Islet precursor cell (in vitro differentiated cells): ENCODE results near the gene CFAP54.
"Not testable (repeated sequence)": the region's sequence is repeated elsewhere in the genome, so short reads cannot be mapped to it uniquely, and the experiment has no call there.

Experiments
- DNase-seq: peaks from one replicate; pipeline ENCODE4 v3.0.0-alpha.2; 2018

Gene CFAP54

GRCh38 chr12:96635844-96636243 is 146.5 kb downstream of the CFAP54 start:
- peak; percentile 76 for DNase-seq

GRCh38 chr12:96636895-96637294 is 147.5 kb downstream of the CFAP54 start:
- no peak for DNase-seq

DNA sequence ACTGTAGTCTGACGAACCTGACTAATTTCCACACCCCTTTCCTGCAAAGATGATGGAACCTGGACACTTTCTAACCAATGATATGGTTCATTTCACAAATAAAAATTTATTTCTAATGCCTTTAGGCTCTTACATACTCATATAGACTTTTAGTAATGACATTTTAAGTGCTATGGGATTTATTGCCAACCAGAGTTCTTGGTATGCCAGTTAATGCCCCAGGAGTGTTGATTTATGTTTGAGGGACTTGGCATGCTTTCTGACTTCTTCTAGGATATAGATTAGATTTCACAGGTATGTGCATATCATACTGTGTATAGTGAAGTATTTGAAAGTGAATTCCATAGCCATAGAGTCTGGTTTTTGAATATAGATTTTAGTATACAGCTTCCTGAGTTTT is 159.5 kb downstream of the CFAP54 start:
- no peak for DNase-seq

GRCh38 chr12:96652870-96653269 is 163.5 kb downstream of the CFAP54 start:
- no peak for DNase-seq

- DNase-seq: no peak
Observed at GRCh38 chr12:96658075-96658474, 168.7 kb downstream of the CFAP54 start.

- DNase-seq: no peak
Observed at GRCh38 chr12:96669786-96670185, 180.4 kb downstream of the CFAP54 start.

- no peak for DNase-seq
Observed at GRCh38 chr12:96670334-96670899, 181.0 kb downstream of the CFAP54 start.

GRCh38 chr12:96675519-96675918 is 186.1 kb downstream of the CFAP54 start:
- DNase-seq: not testable (repeated sequence)

DNA sequence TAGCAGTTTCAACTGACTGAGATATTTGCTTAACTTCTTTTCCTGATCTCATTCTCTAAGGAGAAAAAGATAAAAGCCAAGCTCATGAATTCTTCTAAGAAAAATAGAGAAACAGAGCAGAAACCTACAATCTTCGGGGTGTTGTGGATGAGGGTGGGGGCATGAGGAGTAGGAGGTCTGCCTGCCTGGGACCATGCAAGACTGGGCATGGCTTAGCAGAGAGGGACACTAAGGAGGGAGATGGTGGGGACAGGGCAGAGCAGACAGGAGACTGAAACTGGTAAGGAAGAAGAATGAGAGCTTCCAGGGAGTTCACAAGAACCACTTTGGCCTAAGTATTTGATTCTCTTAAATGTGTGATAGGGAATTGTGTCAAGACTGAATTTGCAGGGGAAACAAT is 188.0 kb downstream of the CFAP54 start:
- no peak for DNase-seq

- no peak for DNase-seq
Observed at GRCh38 chr12:96687719-96688118, 198.3 kb downstream of the CFAP54 start.

GRCh38 chr12:96698521-96698920 is 209.1 kb downstream of the CFAP54 start:
- DNase-seq: no peak

DNA sequence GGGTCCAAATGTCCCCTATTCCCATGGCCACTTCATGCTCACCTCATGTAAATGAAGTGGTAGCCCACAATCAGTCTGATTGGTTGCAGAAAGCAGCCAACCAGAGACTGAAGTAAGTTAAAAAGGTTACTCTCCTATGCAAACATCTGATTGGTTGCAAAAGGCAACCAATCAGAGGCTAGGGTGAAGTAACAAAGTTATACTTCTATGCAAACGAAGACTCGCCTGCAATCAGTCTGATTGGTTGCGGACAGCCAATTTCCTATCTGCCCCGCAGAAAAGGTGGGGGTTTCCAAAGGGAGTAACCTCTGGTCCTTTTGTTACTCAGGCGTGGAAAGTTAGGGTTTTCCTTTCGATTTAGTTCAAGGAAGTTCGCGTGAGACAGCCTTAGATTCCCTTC is 209.6 kb downstream of the CFAP54 start:
- no peak for DNase-seq

GRCh38 chr12:96701856-96702255 is 212.5 kb downstream of the CFAP54 start:
- no peak for DNase-seq

DNA sequence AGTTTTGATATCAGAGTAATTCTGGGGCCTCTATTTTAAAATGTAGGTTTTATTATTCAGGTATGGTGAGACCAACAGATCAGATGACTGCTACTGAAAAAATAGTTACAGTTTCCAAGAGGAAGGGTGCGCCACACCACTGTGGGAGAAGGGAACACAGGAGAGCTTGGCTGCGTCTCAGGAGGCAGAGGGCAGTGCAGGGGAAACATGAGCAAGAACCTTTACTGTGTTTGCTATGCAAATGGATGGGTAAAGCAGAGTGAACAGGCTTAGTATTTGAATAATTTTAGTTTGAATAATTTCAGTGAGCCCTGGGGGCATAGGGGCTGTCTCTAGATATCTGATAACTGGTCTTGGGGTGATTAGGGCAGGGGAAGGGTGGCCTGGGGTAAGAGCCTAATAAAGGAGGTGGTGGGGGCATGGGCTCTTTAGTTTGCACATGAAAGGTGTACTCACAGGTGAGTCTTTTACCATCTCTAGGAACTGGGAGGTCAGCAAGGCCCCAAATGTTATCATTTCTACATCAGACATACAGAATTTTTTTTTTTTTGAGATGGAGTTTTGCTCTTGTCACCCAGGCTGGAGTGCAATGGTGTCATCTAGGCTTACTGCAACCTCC is 220.9 kb downstream of the CFAP54 start:
- DNase-seq: peak; percentile 63

- no peak for DNase-seq
Observed at GRCh38 chr12:96711364-96711763, 222.0 kb downstream of the CFAP54 start.

DNA sequence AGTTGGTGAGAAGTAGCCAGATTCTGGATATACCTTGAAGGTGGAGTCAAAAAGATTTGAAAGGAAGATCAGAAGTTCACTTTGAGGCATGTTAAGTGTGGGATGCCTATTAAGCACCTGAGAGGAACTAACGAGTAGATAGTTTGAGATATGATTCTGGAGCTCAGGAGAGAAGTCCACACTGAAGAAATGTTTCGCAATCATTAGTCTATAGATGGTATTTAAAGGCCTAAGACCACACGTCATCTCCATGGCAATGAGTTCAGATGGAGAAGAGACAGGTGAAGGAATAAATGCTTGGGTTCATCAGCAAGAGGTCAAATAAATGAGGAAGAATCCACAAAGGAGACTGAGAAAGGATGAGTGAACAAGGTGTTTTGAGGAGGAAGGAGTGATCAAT is 224.8 kb downstream of the CFAP54 start:
- DNase-seq: no peak

- no peak for DNase-seq
Observed at GRCh38 chr12:96719660-96720362, 230.4 kb downstream of the CFAP54 start.

DNA sequence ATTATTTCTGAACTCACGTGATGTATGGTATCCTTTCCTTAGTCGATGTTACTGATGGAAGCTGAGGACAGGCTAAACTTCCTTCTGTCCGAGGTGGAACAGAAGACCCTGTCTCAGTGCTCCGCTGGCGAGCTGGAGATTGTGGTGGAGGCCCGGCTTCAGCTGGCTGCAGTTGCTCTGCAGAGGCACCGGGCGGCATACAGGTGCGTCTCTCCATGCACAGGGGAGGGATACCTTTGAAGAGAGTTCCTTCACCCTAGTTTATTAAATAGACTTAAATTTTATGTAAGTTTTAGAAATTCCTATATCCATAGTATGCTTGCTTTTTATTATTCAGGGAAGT is 231.0 kb downstream of the CFAP54 start:
- no peak for DNase-seq

- DNase-seq: not testable (repeated sequence)
Observed at GRCh38 chr12:96729466-96729865, 240.1 kb downstream of the CFAP54 start.

- no peak for DNase-seq
Observed at GRCh38 chr12:96729886-96730285, 240.5 kb downstream of the CFAP54 start.

DNA sequence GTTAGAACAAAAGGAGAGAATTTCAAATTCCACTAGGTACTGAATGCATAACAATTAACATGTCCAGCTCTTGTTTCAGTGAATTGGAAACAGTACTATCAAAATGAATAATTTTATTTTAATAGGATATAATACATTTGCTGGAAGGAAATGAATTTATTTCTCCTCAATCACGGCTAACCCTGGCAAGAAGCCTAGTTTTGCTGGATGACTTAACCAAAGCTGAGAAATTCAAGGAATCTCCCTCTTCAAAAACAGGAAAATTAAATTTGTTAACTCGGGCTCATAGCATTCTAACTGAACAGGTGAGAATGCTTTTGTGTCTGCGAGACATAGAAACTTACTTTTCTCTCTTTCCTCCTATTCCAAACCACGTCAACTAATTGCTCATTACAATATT is 254.2 kb downstream of the CFAP54 start:
- DNase-seq: no peak

- no peak for DNase-seq
Observed at GRCh38 chr12:96749999-96750398, 260.6 kb downstream of the CFAP54 start.

- DNase-seq: no peak
Observed at GRCh38 chr12:96751626-96752025, 262.2 kb downstream of the CFAP54 start.

DNA sequence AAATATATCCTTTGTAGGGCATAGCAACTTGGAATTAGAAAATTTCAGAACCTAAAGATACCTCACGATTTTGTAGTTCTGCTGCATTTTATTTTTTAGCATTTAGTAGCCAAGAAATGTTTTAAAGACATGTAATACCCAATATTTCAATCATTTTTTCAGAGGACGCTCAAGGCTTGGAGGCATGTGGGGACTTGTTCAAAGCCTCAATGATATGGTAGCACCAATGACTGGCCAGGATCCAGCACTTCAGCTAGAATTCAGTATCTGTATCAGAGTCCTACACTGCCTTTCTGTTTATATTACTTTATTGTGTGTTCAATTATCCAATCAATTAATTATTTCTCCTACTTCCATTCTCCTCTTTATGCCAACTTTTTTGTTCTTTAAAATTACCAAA is 262.8 kb downstream of the CFAP54 start:
- DNase-seq: no peak

DNA sequence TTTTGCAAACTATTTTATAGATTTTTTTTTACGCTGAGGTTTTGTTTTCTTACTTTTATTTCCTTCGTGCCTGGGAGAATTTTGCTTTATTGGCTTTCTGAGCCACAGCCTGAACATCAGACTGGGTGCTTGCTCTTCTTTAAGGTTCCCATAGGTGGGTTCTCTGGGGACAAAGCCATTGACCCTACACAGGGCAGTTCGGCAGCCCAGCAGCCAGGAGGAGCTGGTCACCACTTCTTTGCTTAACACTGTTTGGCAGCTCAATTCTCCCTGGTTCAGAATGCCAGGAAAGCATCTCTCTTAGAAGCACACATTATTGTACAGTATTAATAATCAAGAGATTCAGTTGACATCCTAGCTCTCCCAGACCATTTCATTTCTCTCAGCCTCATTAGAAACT is 276.9 kb downstream of the CFAP54 start:
- DNase-seq: no peak
